GM18909 (cell line): ENCODE measurements around the gene PSRC1.

ENCODE experiments used
- ATAC-seq: cut with Tn5 transposase; IDR thresholded peaks from one replicate; pipeline ENCODE4 v1.9.1; 2021; ENCODE audit warnings: mild to moderate bottlenecking; ENCODE audit not compliant: unreplicated experiment, poor library complexity

The PSRC1 gene

DNA sequence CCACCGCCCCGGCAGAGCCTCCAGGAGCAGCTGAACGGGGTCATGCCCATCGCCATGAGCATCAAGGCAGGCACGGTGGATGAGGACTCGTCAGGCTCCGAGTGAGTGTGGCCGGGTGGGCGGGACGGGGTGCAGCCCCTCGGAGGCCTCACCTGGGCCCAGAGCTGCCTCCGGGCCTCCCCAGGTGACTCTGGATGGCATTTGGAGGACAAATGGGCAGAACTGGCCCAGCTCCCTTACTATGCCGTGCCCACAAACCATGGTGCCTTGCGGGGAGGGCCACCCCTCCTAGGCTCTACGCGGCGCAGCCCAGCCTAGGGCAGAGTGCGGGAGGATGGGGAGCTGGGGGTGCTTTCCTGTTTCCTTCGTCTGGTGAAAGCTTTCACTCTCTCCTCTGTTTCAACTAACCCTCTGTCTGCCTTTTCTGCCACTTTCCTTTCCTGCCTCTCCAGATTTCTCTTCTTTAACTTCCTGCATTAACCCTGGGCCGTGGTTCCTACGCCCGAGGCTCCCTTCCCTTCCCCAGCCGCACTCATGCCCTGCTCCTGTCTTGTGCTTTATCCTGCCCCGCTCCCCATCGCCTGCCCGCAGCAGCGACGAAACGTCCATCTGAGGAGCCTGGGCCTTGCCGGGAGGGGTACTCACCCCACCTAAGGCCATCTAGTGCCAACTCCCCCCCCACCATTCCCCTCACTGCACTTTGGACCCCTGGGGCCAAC is 9.2 kb downstream of the PSRC1 start:
- no peak for ATAC-seq

DNA sequence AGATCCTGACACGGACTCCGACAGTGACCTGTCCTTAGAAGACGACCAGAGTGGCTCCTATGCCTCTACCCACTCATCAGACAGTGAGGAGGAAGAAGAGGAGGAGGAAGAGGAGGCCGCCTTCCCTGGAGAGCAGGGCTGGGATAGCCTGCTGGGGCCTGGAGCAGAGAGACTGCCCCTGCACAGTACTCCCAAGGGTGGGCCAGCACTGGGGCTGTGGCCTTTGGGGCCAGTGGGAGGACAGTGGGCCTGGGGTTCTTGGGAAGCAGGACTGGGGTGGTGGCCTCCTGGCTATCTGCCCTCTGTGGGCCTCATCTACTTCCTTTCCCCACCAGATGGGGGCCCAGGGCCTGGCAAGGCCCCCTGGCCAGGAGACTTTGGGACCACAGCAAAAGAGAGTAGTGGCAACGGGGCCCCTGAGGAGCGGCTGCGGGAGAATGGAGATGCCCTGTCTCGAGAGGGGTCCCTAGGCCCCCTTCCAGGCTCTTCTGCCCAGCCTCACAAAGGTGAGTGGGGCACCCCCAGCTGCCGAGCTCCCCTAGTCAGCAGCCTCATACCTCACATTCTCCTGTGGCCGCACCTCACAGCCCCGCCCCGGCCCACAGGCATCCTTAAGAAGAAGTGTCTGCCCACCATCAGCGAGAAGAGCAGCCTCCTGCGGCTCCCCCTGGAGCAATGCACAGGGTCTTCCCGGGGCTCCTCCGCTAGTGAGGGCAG is 10.0 kb downstream of the PSRC1 start:
- no peak for ATAC-seq

DNA sequence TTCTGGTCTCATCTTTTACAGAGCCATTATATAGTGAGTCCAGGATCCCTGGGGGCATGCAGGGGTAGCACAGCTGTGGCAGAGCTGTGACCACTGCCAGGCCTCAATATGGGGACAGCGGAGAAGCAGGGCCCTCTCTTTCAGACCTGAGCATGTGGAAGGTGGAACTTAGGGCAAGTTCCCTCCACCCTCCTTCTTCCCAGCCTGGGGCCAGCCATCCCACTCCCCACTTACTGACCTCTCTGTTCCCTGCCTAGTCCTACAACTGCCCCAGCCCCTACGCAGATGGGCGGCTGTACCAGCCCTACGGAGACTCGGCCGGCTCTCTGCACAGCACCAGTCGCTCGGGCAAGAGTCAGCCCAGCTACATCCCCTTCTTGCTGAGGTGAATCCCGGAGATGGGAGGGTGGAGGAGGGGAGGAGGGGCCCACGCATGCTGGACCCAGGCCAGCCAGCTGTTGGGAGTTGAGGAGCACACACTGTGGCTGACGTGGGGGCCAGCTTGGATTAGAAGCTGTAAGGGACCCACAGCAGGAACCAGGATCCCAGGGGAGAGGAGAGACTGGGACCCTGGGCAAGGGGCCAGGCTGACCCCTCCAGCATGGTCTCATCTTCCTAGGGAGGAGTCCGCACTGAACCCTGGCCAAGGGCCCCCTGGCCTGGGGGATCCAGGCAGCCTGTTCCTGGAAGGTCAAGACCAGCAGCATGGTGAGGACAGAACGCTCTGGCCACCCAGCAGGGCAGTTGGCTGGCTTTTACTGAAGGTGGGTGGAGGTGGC is 10.7 kb downstream of the PSRC1 start:
- ATAC-seq = no peak

DNA sequence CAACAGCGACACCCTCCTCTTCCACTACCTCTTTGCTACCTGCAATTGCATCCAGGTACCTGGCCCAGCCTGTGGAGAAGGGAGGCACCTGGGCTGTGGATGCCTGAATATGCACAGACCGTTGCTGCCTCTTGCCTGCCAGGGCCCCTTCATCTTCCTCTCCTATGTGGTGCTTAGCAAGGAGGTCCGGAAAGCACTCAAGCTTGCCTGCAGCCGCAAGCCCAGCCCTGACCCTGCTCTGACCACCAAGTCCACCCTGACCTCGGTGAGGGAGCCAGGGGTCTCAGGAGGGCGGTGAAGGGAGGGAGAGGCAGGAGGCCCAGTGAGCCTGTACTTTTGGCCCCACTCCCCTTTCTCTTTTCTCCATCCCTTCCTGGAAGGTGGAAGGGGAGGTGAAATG is 11.5 kb downstream of the PSRC1 start:
- ATAC-seq = no peak

- no peak for ATAC-seq
These were observed 12.2 kb downstream of the PSRC1 start for GRCh38 chr1:109270623-109271317.

- ATAC-seq = no peak
These were observed 12.8 kb downstream of the PSRC1 start for GRCh38 chr1:109269981-109270622.

DNA sequence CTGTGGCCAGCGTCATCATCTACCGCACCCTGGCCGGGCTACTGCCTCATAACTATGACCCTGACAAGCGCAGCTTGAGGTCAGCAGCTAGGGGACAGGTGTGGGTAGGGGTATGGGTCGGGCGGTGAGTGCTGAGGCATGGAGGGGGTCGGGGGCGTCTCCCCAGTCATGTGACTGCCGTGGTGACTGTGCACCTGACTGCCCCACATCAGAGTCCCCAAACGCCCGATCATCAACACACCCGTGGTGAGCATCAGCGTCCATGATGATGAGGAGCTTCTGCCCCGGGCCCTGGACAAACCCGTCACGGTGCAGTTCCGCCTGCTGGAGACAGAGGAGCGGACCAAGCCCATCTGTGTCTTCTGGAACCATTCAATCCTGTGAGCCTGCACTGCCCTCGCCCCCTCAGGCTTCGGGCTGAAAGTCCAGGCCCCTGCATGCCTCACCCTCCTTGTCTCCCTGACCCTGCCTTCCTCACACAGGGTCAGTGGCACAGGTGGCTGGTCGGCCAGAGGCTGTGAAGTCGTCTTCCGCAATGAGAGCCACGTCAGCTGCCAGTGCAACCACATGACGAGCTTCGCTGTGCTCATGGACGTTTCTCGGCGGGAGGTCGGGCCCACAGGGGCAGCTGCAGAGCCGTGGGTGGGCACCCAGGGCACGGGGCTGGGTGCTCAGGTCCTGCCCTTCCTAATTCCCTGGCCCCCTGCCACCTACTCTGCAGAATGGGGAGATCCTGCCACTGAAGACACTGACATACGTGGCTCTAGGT is 13.5 kb downstream of the PSRC1 start:
- no peak for ATAC-seq

- no peak for ATAC-seq
These were observed 14.3 kb downstream of the PSRC1 start for GRCh38 chr1:109268431-109269211.

- ATAC-seq = no peak
These were observed 15.1 kb downstream of the PSRC1 start for GRCh38 chr1:109267743-109268300.

- ATAC-seq = no peak
These were observed 16.0 kb downstream of the PSRC1 start for GRCh38 chr1:109266965-109267364.

GRCh38 chr1:109265741-109266330 is 17.1 kb downstream of the PSRC1 start:
- ATAC-seq = no peak

- ATAC-seq = no peak
These were observed 17.9 kb downstream of the PSRC1 start for GRCh38 chr1:109265016-109265415.

GRCh38 chr1:109264379-109264755 is 18.6 kb downstream of the PSRC1 start:
- ATAC-seq = no peak

DNA sequence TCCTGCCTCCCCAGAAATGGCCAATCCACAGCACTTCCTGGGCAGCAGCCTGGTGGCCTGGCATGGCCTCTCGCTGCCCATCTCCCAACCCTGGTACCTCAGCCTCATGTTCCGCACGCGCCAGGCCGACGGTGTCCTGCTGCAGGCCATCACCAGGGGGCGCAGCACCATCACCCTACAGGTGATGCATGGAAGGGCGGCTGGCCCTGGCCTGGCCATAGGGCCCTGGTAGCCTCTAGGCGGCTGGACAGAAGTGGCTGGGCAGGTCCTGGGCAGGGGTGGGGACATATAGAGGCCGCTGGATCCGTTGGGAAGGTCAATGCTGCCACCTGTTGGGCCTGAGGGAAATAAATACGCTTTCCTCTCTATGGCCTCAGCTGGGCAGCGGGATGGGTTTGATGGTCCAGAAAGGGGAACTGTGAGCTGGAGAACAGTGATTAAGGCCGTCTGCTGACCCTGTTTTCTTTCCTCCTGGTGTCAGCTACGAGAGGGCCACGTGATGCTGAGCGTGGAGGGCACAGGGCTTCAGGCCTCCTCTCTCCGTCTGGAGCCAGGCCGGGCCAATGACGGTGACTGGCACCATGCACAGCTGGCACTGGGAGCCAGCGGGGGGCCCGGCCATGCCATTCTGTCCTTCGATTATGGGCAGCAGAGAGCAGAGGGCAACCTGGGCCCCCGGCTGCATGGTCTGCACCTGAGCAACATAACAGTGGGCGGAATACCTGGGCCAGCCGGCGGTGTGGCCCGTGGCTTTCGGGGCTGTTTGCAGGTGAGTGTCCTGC is 19.2 kb downstream of the PSRC1 start:
- ATAC-seq = peak; percentile 74

DNA sequence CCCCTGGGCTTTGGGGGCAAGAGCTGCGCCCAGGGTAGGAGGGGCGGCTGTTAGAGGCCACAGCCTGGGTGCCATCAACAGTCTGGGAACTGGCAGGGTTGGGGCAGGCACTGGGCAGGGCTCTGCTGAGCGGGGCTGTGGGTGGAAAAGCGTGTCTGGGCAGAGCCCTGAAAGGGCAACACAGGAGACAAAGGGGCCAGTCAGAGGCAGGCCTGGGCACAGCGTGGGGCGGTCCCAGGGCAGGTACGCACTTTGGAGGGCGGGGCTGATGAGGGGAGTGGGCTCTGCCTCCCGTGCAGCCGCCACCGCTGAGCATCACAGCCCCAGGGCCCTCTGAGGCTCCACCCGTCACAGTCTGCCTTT is 19.7 kb downstream of the PSRC1 start:
- peak; percentile 13 for ATAC-seq

GRCh38 chr1:109262231-109263055 is 20.5 kb downstream of the PSRC1 start:
- no peak for ATAC-seq
